Pancreas (tissue), 10 donors: ENCODE measurements around the gene ANO4. TPM values are rescaled to one million over a fixed set of nuclear protein-coding genes. Genes with fewer than 3 reads are reported as not detected.

Experiments used
- ATAC-seq, 4 donors: fragments of 200-7000 bp; cut with Tn5 transposase; one replicate each; pipeline versions ENCODE4 v1.8.0 to v1.9.1; 2020; ENCODE audit warnings: mild to moderate bottlenecking in 4 of 4, moderate library complexity in 4 of 4
- DNase-seq, 6 donors: peaks; one replicate each; pipeline ENCODE4 v3.0.0-alpha.2; 2020
- FAIRE-seq: peaks from 2 replicates; lab custom pipeline; 2012; peaks lifted over from hg19 to GRCh38; lab: Jason Lieb, UNC
- H3K27ac ChIP-seq, 4 donors: fragments of 200-600 bp; sonication (generic); 1 replicate in 3 of 4; 2 replicates in 1 of 4; pipeline versions ENCODE4 v1.5.0 to v1.8.0; 2020
- H3K27me3 ChIP-seq, 4 donors: fragments of 200-600 bp; one replicate each; pipeline ENCODE4 v1.8.0; 2021
- H3K36me3 ChIP-seq, 3 donors: fragments of 200-600 bp; sonication (generic) in 1 of 3; one replicate each; pipeline versions ENCODE4 v1.5.0 to v1.8.0; 2020 to 2021
- H3K4me1 ChIP-seq, 3 donors: fragments of 200-600 bp; one replicate each; pipeline ENCODE4 v1.8.0; 2021
- H3K4me3 ChIP-seq, 4 donors: fragments of 200-600 bp; sonication (generic) in 2 of 4; one replicate each; pipeline versions ENCODE4 v1.5.0 to v1.8.0; 2020 to 2021
- H3K9me3 ChIP-seq, 4 donors: fragments of 200-600 bp; one replicate each; pipeline ENCODE4 v1.8.0; 2021
- WGBS, 2 donors: extraction: QIAGEN DNeasy Blood & Tissue Kit; methylation state at CpG; one replicate each; pipeline ENCODE4 v1.1.7; 2013; 5-methylcytosine and 5-hydroxymethylcytosine counted together
- intact Hi-C, 3 donors: fragments of 100-400 bp; cut with DNase I; formaldehyde crosslinking; loops; one replicate each; pipeline versions ENCODE4 v1.11.1 to v1.14.2; 2022
- polyA plus RNA-seq, 2 donors: library from polyadenylated mRNA; stranded (reverse); fragments of 200-250 nt; gene quantifications; one replicate each; pipeline ENCODE4 v1.2.3, GENCODE V29; 2013
- total RNA-seq, 6 donors: library from RNA; stranded (reverse); fragmentation: NEBNext Ultra II Directional in 4 of 6; extraction: Animal tissue kit (Norgen Biotek cat#: 25700) in 4 of 6; gene quantifications; one replicate each; pipeline versions ENCODE4 v1.2.1 to v1.2.4, GENCODE V29; 2021 to 2023
- TF ChIP-seq, protein P1 (sequence below), 4 donors: fragments of 200-600 bp; sonication (generic) in 3 of 4; IDR thresholded peaks; one replicate each; pipeline versions ENCODE4 v1.5.0 to v1.8.0; 2021; ENCODE audit warnings: antibody characterized with exemption in 4 of 4
- donor health status: healthy with polysubstance abuse.
- donor health status: DM: no; HTN: no; CAD: no; lungs with moderate emphysema.
- donor health status: DM: no; HTN: no; CAD: no.
- donor health status: control.
- donor health status: control.
- donor health status: Bipolar disorder and iron deficiency.
- donor health status: DM: yes; HTN: yes; CAD: no.
- donor health status: DM: no; HTN: no; CAD: no.
- donor health status: DM: no; HTN: no; CAD: no.
- donor health status: DM: yes; HTN: yes; CAD: no.

ANO4 gene
- total and polyA plus RNA-seq, 8 donors, result 0.14 to 2.1 (median 0.28) TPM; not detected in 1

DNA sequence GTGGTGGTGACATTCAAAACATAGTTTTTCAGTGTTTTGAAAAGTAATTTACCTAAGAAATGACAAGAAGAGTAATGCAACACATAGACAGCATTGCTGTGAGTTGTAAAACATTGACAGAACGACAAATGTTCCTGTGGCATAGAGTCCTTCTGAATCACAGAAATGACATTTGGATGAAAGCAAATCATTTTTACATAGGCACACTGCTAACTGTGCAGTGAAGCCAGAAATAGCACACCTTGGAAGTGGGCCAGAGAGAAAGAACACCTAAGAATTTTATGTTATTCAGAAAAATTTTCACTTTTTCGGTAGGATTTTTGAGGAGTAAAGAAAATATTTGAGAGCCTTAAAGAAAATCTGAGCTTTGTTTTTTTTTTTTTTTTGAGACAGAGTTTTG is 100.6 kb downstream of the ANO4 start:
- TF ChIP-seq, protein P1, sequence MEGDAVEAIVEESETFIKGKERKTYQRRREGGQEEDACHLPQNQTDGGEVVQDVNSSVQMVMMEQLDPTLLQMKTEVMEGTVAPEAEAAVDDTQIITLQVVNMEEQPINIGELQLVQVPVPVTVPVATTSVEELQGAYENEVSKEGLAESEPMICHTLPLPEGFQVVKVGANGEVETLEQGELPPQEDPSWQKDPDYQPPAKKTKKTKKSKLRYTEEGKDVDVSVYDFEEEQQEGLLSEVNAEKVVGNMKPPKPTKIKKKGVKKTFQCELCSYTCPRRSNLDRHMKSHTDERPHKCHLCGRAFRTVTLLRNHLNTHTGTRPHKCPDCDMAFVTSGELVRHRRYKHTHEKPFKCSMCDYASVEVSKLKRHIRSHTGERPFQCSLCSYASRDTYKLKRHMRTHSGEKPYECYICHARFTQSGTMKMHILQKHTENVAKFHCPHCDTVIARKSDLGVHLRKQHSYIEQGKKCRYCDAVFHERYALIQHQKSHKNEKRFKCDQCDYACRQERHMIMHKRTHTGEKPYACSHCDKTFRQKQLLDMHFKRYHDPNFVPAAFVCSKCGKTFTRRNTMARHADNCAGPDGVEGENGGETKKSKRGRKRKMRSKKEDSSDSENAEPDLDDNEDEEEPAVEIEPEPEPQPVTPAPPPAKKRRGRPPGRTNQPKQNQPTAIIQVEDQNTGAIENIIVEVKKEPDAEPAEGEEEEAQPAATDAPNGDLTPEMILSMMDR (IDR thresholded peaks at IDR 0.05), result no peak
- Histone ChIP-seq H3K4me3 (no peak overlapping the region), H3K36me3 (no peaks in the 10 kb centered on the region), H3K9me3 (no peaks in the 10 kb centered on the region), H3K27me3 (no peaks in the 10 kb centered on the region), H3K4me1 (no peaks in the 10 kb centered on the region), H3K27ac (no peak overlapping the region)
- no peak for ATAC-seq
- intact Hi-C loops, result no loop called here
- FAIRE-seq, result no peak
- DNase-seq, result no peak
- 68 to 70% methylated on average over 2 of the region's 2 CpGs for WGBS, 2 donors

DNA sequence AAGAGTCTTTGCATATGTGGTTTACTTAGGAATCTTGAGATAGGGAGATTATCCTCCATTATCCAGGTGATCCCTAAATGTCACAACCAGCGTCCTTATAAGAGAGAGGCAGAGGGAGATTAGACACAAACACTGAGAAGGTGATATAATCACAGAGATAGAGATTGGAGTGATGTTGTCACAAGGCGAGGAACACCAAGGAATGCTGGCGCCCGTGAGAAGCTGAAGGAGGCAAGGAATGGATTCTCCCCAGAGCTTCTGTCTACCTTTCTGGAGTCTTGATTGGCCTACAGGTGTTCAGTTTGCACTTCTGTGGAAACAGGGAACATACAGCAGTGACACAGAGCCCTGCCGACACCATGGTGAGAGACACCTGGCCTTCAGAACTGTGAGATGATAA is 101.6 kb downstream of the ANO4 start:
- FAIRE-seq (no peak), ATAC-seq (no peak), DNase-seq (no peak)
- TF ChIP-seq, protein P1 (IDR thresholded peaks at IDR 0.05), result no peak
- Histone ChIP-seq H3K27me3 (no peaks in the 10 kb centered on the region), H3K36me3 (no peaks in the 10 kb centered on the region), H3K9me3 (no peaks in the 10 kb centered on the region), H3K27ac (no peak overlapping the region), H3K4me3 (no peak overlapping the region), H3K4me1 (no peaks in the 10 kb centered on the region)
- intact Hi-C loops, result no loop called here
- 53 to 59% methylated on average over 5 of the region's 5 CpGs for WGBS, 2 donors

DNA sequence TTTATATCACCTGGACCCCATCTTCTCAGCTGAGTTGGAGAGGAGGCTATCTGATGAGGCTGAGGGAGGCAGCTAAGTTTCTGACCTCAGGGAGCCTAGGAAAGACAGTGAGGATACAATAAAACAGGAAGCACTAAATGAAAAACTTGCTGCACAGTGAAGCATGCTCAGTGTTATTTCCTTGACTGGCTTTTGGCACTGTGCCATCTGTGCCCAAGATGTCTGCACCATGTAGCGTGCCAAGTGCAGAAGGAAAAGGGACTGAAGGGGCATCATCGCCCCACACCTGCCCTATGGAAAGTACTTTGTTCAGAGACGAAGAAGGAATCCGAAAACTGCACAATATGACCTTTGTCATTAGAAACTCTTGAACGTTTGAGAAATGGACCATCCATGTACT is 102.7 kb downstream of the ANO4 start:
- peak in 1 of 6 donors; percentile 27 for DNase-seq
- FAIRE-seq, result no peak
- WGBS, 2 donors, result 67 to 75% methylated on average over 5 of the region's 5 CpGs
- no peak for ATAC-seq
- Histone ChIP-seq H3K4me3 (no peak overlapping the region), H3K36me3 (no peaks in the 10 kb centered on the region), H3K4me1 (no peaks in the 10 kb centered on the region), H3K9me3 (no peaks in the 10 kb centered on the region), H3K27me3 (no peaks in the 10 kb centered on the region), H3K27ac (no peak overlapping the region)
- TF ChIP-seq, protein P1 (IDR thresholded peaks at IDR 0.05), result no peak
- intact Hi-C loops, result no loop called here

DNA sequence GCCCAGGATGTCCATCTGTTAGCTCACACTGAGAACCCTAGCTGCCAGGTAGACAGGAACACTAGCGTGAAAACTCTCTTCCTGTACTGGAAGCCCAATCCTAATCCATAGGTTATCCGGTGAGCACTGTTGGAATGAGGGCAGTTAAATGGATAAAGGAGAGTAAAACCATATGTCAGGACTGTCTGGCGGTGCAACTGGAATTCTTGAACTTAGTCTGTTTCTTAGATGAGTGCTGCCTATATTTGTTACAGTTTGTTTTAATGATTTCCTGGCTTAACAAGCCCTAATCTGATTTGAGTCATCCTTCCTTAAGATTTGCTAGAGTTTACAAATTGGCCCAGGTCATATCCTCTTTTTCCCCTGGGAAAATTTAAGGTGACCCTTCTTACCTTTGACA is 104.7 kb downstream of the ANO4 start:
- ATAC-seq (no peak), FAIRE-seq (no peak), DNase-seq (no peak)
- WGBS, 2 donors, result 80 to 91% methylated on average over 3 of the region's 3 CpGs
- H3K9me3 ChIP-seq, result no peaks in the 10 kb centered on the region
- H3K4me3 ChIP-seq, result no peak overlapping the region
- H3K27ac ChIP-seq, result no peak overlapping the region
- H3K4me1 ChIP-seq, result no peaks in the 10 kb centered on the region
- H3K27me3 ChIP-seq, result no peaks in the 10 kb centered on the region
- intact Hi-C loops, result no loop called here
- no peaks in the 10 kb centered on the region for H3K36me3 ChIP-seq
- TF ChIP-seq, protein P1 (IDR thresholded peaks at IDR 0.05), result no peak

DNA sequence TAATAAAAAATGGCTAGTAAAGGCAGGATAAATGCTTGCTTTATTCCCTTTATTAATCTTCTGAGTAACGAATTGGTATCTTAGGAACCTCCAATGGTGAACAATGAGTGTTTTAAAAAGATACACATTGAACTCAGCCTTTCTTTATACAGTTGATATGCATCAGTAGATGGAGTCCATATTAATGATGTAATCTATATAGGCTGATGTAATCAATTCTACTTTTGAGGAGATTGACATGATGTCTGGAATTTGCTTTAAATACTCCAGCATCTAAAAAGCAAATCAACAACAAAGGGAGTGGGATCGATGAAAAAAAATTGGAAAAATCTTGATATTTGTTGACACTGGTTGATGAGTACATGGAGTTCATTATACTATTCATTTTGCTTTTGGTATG is 106.2 kb downstream of the ANO4 start:
- FAIRE-seq (no peak), DNase-seq (no peak), ATAC-seq (no peak)
- Histone ChIP-seq H3K36me3 (no peaks in the 10 kb centered on the region), H3K27me3 (no peaks in the 10 kb centered on the region), H3K4me1 (no peaks in the 10 kb centered on the region), H3K4me3 (no peak overlapping the region), H3K9me3 (no peaks in the 10 kb centered on the region), H3K27ac (no peak overlapping the region)
- intact Hi-C loops, result no loop called here
- TF ChIP-seq, protein P1 (IDR thresholded peaks at IDR 0.05), result no peak
- WGBS, 2 donors, result 59 to 71% methylated on average over 2 of the region's 2 CpGs
